ENCODE data around the gene ACOX2.

ACOX2 gene

GRCh38 chr3:58567251-58567515 is 30.2 kb upstream of the ACOX2 start:
- DNase-seq (ENCODE audit: low read depth in 3 of 3, low spot score in 1 of 3) = no peak

GRCh38 chr3:58566398-58567250 is 29.6 kb upstream of the ACOX2 start:
- no peak for DNase-seq (ENCODE audit: low read depth in 3 of 3, low spot score in 1 of 3)

- DNase-seq (ENCODE audit: low read depth in 3 of 3, low spot score in 1 of 3) = no peak
Observed at GRCh38 chr3:58565621-58566397, 28.8 kb upstream of the ACOX2 start.

- DNase-seq (ENCODE audit: low read depth in 3 of 3, low spot score in 1 of 3) = no peak
Observed at GRCh38 chr3:58564456-58565160, 27.6 kb upstream of the ACOX2 start.

GRCh38 chr3:58564054-58564453 is 27.1 kb upstream of the ACOX2 start:
- no peak for DNase-seq (ENCODE audit: low read depth in 3 of 3, low spot score in 1 of 3)

GRCh38 chr3:58563386-58564035 is 26.5 kb upstream of the ACOX2 start:
- no peak for DNase-seq (ENCODE audit: low read depth in 3 of 3, low spot score in 1 of 3)

GRCh38 chr3:58562498-58562897 is 25.5 kb upstream of the ACOX2 start:
- no peak for DNase-seq (ENCODE audit: low read depth in 3 of 3, low spot score in 1 of 3)

- DNase-seq (ENCODE audit: low read depth in 3 of 3, low spot score in 1 of 3) = no peak
Observed at GRCh38 chr3:58560771-58561311, 23.9 kb upstream of the ACOX2 start.

GRCh38 chr3:58559586-58559985 is 22.6 kb upstream of the ACOX2 start:
- no peak for DNase-seq (ENCODE audit: low read depth in 3 of 3, low spot score in 1 of 3)

GRCh38 chr3:58557491-58557890 is 20.5 kb upstream of the ACOX2 start:
- no peak for DNase-seq (ENCODE audit: low read depth in 3 of 3, low spot score in 1 of 3)

- DNase-seq (ENCODE audit: low read depth in 3 of 3, low spot score in 1 of 3) = no peak
Observed at GRCh38 chr3:58556761-58557221, 19.8 kb upstream of the ACOX2 start.

- no peak for DNase-seq (ENCODE audit: low read depth in 3 of 3, low spot score in 1 of 3)
Observed at GRCh38 chr3:58556001-58556400, 19.0 kb upstream of the ACOX2 start.

- no peak for DNase-seq (ENCODE audit: low read depth in 3 of 3, low spot score in 1 of 3)
Observed at GRCh38 chr3:58555203-58555602, 18.2 kb upstream of the ACOX2 start.

- DNase-seq (ENCODE audit: low read depth in 3 of 3, low spot score in 1 of 3) = no peak
Observed at GRCh38 chr3:58553003-58553402, 16.0 kb upstream of the ACOX2 start.

GRCh38 chr3:58551636-58552180 is 14.7 kb upstream of the ACOX2 start:
- no peak for DNase-seq (ENCODE audit: low read depth in 3 of 3, low spot score in 1 of 3)

GRCh38 chr3:58544541-58544940 is 7.6 kb upstream of the ACOX2 start:
- no peak for DNase-seq (ENCODE audit: low read depth in 3 of 3, low spot score in 1 of 3)

- DNase-seq (ENCODE audit: low read depth in 3 of 3, low spot score in 1 of 3) = no peak
Observed at GRCh38 chr3:58540176-58540858, 3.3 kb upstream of the ACOX2 start.

GRCh38 chr3:58539626-58540025 is 2.6 kb upstream of the ACOX2 start:
- DNase-seq (ENCODE audit: low read depth in 3 of 3, low spot score in 1 of 3) = no peak

- DNase-seq (ENCODE audit: low read depth in 3 of 3, low spot score in 1 of 3) = no peak
Observed at GRCh38 chr3:58537412-58538301, 667 bp upstream of the ACOX2 start.
